GM18511 (cell line): ENCODE data around the gene PTGIR.

Source experiments
- ATAC-seq: cut with Tn5 transposase; IDR thresholded peaks from one replicate; pipeline ENCODE4 v1.9.1; 2021; ENCODE audit warnings: mild to moderate bottlenecking, moderate library complexity; ENCODE audit not compliant: unreplicated experiment

The PTGIR gene

GRCh38 chr19:46624958-46625661, at the start of gene PTGIR:
Gene PTGIR (minus strand): TSS chr19:46625089. CDS start chr19:46624225, 864 bp downstream.
- ATAC-seq: no peak

GRCh38 chr19:46670813-46671212, 45.9 kb upstream of the PTGIR start:
- no peak for ATAC-seq

GRCh38 chr19:46668662-46669061, 43.8 kb upstream of the PTGIR start:
- no peak for ATAC-seq

GRCh38 chr19:46665072-46665471, 40.2 kb upstream of the PTGIR start:
- no peak for ATAC-seq

- ATAC-seq: no peak
These were observed 37.1 kb upstream of the PTGIR start for GRCh38 chr19:46661735-46662592.

GRCh38 chr19:46661020-46661731, 36.3 kb upstream of the PTGIR start, which contains the start of gene DACT3:
Gene DACT3 (minus strand): TSS chr19:46661182. CDS start chr19:46661064, 118 bp downstream.
- ATAC-seq: peak; percentile 91

- ATAC-seq: peak; percentile 6
These were observed 35.7 kb upstream of the PTGIR start for GRCh38 chr19:46660551-46661019.

GRCh38 chr19:46660008-46660517, 35.2 kb upstream of the PTGIR start:
- ATAC-seq: no peak

- no peak for ATAC-seq
These were observed 34.5 kb upstream of the PTGIR start for GRCh38 chr19:46659151-46660007.

GRCh38 chr19:46656541-46656940, 31.7 kb upstream of the PTGIR start:
- ATAC-seq: no peak

- ATAC-seq: no peak
These were observed 29.8 kb upstream of the PTGIR start for GRCh38 chr19:46654621-46655152.

GRCh38 chr19:46650445-46650844, 25.6 kb upstream of the PTGIR start:
- no peak for ATAC-seq

- ATAC-seq: no peak
These were observed 24.4 kb upstream of the PTGIR start for GRCh38 chr19:46648961-46649960.

- no peak for ATAC-seq
These were observed 23.4 kb upstream of the PTGIR start for GRCh38 chr19:46648060-46648960.

GRCh38 chr19:46646402-46646801, 21.5 kb upstream of the PTGIR start:
- ATAC-seq: no peak

GRCh38 chr19:46644720-46645119, 19.8 kb upstream of the PTGIR start:
- no peak for ATAC-seq

- ATAC-seq: no peak
These were observed 15.8 kb upstream of the PTGIR start for GRCh38 chr19:46640656-46641055.
